ENCODE measurements around the gene FOXL3. TPM values are rescaled to one million over a fixed set of nuclear protein-coding genes. Genes with fewer than 3 reads are reported as not detected.
"Not testable (repeated sequence)": the region's sequence is repeated elsewhere in the genome, so short reads cannot be mapped to it uniquely, and the experiment has no call there.

Gene FOXL3
- total RNA-seq (ENCODE audit: insufficient read depth, low replicate concordance), result not detected

DNA sequence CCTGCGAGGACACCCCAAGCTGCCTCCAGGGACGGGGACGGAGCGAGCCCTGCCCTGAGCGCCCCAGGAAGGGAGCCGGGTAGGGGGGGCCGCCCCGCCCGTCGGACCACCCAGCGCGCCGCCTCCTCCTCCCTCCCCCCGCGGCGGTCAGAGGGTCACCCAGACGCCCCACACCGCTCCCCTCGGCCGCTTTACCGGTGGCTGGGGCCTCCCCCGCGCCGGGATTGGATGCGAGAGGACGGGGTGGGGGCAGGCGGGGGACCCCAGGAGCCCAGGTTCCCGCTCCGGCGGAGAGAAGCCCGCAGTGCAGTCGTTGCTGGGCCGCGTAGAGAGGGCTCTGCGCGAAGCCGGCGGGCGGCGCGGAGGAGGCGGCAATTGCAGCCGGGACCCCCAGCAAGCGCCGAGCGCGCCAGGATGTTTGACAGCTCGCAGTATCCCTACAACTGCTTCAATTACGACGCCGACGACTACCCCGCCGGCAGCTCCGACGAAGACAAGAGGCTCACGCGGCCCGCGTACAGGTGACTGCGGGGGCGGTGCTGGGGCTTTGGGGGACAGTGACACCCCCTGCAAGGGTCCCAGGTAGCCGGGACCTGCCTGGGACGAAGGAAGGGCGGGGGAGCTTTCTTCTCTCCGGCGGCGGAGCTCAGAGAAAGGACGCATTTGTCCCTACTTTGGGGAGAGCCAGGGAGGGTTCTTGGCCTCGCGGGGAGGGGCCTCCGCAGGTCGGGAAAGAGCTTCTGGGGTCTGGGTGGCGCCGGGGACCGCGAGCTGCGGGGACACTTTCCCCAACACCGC, at the start of gene FOXL3:
Gene FOXL3, plus strand, starts transcription at position 415 of the 798 bp plus-strand sequence. Its CDS starts 0 bp downstream, at position 415.
- no peak for DNase-seq (ENCODE audit: low spot score)

- DNase-seq (ENCODE audit: low spot score), result no peak
Measured at GRCh38 chr7:240887-241421, 49.0 kb upstream of the FOXL3 start.

DNA sequence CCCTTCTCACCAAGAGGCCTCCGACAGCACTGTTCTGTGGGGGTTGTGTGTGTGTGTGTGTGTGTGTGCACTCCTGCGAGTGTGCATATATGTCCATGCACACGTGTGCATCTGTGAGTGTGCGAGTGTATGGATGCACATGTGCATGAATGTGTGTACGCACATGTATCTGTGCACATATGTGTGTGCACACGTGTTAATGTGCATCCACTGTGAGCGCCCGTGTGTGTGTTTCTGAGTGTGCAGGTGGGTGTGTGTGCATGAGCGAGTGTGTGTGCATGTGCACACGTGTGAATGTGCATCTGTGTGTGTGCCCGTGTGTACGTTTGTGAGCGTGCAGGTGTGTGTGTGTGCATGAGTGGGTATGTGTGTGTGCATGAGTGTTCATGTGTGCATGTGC, 48.5 kb upstream of the FOXL3 start:
- DNase-seq (ENCODE audit: low spot score), result no peak

DNA sequence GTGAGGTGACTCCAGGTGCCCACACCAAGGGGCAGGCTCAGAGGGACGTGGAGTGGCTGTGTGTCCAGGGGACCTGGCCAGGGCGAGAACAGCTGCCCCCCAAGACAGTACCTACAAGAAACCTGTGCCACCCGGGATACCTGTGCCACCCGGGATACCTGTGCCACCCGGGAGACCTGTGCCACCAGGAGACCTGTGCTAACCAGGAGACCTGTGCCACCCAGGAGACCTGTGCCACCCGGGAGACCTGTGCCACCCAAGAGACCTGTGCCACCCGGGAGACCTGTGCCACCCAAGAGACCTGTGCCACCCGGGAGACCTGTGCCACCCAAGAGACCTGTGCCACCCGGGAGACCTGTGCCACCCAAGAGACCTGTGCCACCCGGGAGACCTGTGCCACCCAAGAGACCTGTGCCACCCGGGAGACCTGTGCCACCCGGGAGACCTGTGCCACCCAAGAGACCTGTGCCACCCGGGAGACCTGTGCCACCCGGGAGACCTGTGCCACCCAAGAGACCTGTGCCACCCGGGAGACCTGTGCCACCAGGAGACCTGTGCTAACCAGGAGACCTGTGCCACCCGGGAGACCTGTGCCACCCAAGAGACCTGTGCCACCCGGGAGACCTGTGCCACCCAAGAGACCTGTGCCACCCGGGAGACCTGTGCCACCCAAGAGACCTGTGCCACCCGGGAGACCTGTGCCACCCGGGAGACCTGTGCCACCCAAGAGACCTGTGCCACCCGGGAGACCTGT, 47.0 kb upstream of the FOXL3 start:
- not testable (repeated sequence) for DNase-seq (ENCODE audit: low spot score)

DNA sequence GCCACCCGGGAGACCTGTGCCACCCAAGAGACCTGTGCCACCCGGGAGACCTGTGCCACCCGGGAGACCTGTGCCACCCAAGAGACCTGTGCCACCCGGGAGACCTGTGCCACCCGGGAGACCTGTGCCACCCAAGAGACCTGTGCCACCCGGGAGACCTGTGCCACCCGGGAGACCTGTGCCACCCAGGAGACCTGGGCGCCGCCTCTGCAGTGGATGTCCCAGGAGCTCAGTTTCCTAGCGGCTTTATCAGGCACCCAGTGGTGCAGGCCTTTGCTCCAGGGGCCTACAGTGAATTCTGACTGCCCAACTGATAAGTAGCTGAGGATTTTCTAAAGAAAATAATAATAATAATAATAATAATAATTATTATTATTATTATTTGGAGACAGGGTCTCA, 46.4 kb upstream of the FOXL3 start:
- DNase-seq (ENCODE audit: low spot score), result not testable (repeated sequence)

GRCh38 chr7:244974-245373, 45.0 kb upstream of the FOXL3 start:
- no peak for DNase-seq (ENCODE audit: low spot score)

DNA sequence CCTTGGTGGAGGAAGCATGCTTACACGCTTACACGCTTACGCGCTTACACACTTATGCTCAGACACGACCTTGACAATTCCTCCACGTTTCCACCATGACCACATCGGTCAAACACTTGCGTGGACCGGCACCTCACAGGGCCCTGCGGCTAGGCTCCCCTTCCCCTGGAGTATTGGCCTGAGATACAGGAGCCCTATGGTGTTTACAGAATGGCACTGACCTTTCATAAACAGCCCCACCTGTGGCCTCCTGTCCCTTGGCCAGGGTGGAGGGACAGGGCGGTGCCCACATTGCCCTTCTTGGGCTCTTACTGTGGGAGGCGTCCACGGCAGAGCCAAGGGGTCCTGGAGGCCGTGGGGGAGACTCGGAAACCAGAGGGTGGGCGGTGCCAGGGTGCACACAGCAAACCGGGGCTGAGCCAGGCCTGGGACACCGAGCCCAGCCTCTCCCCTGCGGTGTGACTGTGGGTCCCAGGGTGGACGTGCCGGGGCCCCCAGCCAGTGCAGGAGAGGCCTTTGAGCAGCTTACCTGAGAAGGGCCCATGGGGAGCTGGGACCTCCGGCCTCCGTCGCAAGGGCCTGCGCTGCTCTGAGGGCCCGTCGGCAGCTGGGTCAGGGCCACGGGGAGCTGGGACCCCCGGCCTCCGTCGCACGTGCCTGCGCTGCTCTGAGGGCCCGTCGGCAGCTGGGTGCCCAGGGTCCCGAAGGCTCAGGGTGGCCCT, 44.2 kb upstream of the FOXL3 start:
- DNase-seq (ENCODE audit: low spot score), result no peak

DNA sequence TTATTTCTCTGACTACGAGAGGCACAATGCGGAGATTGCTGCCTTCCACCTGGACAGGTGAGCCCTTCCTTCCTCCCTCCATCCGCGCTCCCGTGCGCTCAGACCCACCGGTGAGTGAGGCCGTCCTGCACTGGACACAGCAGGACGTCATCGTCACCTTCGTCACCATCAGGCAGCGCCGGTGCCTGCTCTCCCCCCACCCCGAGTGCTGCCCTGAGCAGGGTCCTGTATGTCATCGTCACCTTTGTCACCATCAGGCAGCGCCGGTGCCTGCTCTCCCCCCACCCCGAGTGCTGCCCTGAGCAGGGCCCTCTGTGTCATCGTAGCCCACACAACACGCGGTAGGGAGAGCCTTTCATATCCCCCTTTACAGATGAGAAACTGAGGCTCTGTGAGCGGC, 43.5 kb upstream of the FOXL3 start:
- DNase-seq (ENCODE audit: low spot score), result no peak

GRCh38 chr7:247181-247580, 42.8 kb upstream of the FOXL3 start:
- no peak for DNase-seq (ENCODE audit: low spot score)

- DNase-seq (ENCODE audit: low spot score), result no peak
Measured at GRCh38 chr7:247636-248035, 42.3 kb upstream of the FOXL3 start.

DNA sequence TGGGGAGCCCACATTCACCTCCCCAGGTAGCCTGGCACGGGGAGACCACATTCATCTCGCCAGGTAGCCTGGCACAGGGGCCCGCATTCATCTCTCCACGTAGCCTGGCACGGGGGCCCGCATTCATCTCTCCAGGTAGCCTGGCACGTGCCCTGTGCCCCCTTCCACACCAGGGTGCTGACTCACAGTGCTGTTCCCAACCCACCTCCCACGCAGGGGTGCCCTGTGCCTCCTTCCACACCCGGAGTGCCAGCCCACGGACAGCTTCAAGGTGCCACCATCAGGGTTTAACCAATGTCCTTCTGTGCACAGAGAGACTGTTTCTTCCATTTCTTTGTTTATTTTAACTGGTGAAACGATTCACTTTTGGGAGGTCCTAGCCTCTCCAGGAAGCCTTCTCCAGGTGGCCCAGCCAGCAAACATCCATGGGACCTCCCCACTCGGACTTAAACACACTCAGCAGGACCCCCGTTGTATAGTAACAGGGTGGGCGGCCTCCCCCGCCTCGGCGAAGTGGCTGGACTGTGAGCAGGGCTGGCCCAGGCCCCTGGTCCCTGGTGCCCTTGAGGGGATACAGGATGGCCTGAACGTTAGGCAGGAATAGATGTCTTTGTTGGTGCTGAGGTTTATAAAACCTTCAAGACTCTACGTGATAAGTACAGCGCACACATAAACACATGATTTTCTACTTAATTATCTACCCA, 41.1 kb upstream of the FOXL3 start:
- no peak for DNase-seq (ENCODE audit: low spot score)

DNA sequence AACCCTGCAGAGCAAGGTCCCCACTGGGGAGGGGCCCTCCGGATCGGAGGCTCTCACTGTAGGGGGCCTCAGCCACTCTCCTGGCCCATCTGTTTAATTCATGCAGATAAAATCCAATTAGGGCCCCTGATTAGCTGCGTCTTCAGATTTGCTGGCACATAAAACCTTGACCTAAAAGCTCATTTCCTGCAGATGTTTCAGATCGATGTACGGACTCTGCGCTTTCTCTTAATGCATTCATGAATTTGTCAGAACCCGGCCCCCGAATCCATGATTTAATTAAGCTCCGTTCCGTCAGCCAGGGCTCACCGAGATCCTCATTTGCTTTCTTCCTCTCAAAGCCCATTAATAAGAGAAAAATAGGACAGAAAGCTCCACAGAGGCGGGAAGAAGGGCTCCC, 40.0 kb upstream of the FOXL3 start:
- no peak for DNase-seq (ENCODE audit: low spot score)

GRCh38 chr7:250523-250922, 39.4 kb upstream of the FOXL3 start:
- DNase-seq (ENCODE audit: low spot score), result no peak

DNA sequence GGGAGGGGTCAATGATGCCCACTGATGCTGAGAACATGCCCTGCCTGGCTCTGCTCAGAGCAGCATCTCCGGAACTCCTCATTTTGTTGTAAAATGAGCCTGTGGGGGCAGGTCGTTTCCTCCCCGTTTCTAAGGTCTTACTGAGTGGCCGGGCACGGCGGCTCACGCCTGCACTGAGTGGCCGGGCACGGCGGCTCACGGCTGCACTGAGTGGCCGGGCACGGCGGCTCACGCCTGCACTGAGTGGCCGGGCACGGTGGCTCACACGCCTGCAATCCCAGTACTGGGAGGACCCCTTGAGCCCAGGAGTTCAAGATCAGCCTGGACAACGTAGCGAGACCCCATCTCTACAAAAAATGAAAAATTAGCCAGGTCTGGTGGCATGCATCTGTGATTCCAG, 39.0 kb upstream of the FOXL3 start:
- DNase-seq (ENCODE audit: low spot score), result no peak

- no peak for DNase-seq (ENCODE audit: low spot score)
Measured at GRCh38 chr7:251446-252175, 38.4 kb upstream of the FOXL3 start.

DNA sequence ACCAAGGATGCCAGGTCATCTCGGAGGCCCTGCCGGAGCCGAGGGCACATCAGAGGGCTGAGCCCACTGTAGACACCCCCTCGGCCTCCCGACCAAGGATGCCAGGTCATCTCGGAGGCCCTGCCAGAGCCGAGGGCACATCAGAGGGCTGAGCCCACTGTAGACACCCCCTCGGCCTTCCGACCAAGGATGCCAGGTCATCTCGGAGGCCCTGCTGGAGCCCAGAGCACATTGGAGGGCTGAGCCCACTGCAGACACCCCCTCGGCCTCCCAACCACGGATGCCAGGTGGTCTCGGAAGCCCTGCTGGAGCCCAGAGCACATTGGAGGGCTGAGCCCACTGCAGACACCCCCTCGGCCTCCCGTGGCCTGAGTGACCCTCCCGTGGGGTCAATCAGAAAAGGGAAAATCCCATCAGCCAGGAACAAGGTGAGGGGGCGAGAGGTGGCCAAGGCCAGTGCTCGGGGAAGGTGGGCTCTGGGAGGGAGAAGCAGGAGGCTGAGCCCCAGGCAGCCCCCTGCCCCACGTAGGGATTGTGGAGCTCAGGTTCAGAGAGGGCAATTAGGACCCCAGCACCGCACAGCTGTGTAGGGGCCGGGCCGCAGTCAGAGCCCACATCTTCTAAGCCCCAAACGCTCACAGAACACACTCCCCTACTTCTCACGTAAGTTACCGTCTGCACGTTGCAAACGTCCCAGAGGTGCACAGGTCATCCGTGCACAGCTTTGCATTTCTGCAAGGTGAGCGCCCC, 37.6 kb upstream of the FOXL3 start:
- DNase-seq (ENCODE audit: low spot score), result no peak

DNA sequence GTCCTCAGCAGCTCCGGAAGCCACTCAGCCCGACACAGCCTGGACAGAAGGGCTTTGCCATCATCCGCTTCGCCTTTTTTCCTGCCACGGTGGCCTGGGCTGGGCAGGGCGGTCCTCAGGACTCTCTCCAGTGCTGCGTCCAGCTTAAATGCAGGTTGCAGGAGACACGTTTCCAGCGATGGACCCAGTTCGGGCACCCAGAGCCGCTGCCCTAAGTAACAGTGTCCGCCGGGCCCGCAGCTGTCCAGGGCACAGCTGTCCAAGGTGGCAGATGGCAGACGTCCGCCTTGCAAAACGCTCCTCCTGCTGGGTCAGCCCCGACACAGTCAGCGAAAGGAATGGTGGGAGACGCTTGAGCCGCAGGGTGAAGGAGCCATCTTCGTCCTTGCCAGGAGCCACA, 37.0 kb upstream of the FOXL3 start:
- no peak for DNase-seq (ENCODE audit: low spot score)

GRCh38 chr7:253581-254336, 36.2 kb upstream of the FOXL3 start:
- no peak for DNase-seq (ENCODE audit: low spot score)

GRCh38 chr7:254337-255037, 35.5 kb upstream of the FOXL3 start:
- no peak for DNase-seq (ENCODE audit: low spot score)
